CD4-positive, alpha-beta T cell (primary cell): Measurements from ENCODE around the gene OVCA2. TPM values are rescaled to one million over a fixed set of nuclear protein-coding genes. Genes with fewer than 3 reads are reported as not detected.

ENCODE experiments used
- ATAC-seq: fragments of 200-7000 bp; cut with Tn5 transposase; one replicate; pipeline ENCODE4 v1.10.0; 2022; ENCODE audit warnings: mild to moderate bottlenecking; ENCODE audit not compliant: poor library complexity
- CTCF ChIA-PET: fragments of 350-600 bp; sonication (Branson Sonifier 250); formaldehyde crosslinking; loops from one replicate; lab custom pipeline; 2021; ENCODE audit warnings: antibody characterized with exemption, inconsistent platforms; lab: Charles Lee
- POLR2A ChIA-PET: fragments of 350-600 bp; sonication (Branson Sonifier 250); formaldehyde crosslinking; loops from one replicate; lab custom pipeline; 2021; ENCODE audit warnings: antibody characterized with exemption, inconsistent platforms; lab: Charles Lee
- DNase-seq, 14 experiments: peaks; one replicate each; pipeline ENCODE4 v3.0.0-alpha.2; 2013 to 2020; ENCODE audit warnings: mixed read lengths in 2 of 14
- H3K27ac ChIP-seq, 2 donors: one replicate each; pipeline versions ENCODE4 v1.5.1 to v1.7.0; 2013; ENCODE audit warnings: low read length in 2 of 2, low read depth in 1 of 2, mild to moderate bottlenecking in 1 of 2
- H3K27me3 ChIP-seq, 2 experiments: 1 replicate in 1 of 2; 2 replicates in 1 of 2; pipeline versions ENCODE4 v1.6.1 to v1.7.0; 2013; ENCODE audit warnings: low read length in 2 of 2, control low read depth in 1 of 2, mild to moderate bottlenecking in 1 of 2, moderate library complexity in 1 of 2; ENCODE audit not compliant: insufficient read depth in 2 of 2, control insufficient read depth in 1 of 2
- H3K36me3 ChIP-seq: one replicate; pipeline ENCODE4 v1.6.1; 2013; ENCODE audit warnings: low read length, control low read depth; ENCODE audit not compliant: insufficient read depth
- H3K4me1 ChIP-seq: one replicate; pipeline ENCODE4 v1.6.1; 2013; ENCODE audit warnings: low read length, control low read depth; ENCODE audit not compliant: insufficient read depth
- H3K4me3 ChIP-seq: one replicate; pipeline ENCODE4 v1.5.1; 2013; ENCODE audit warnings: mild to moderate bottlenecking, low read length, moderate library complexity
- H3K9me3 ChIP-seq, 2 experiments: 1 replicate in 1 of 2; 2 replicates in 1 of 2; pipeline versions ENCODE4 v1.6.1 to v1.7.0; 2013; ENCODE audit warnings: low read length in 2 of 2, mild to moderate bottlenecking in 2 of 2, control low read depth in 1 of 2, moderate library complexity in 1 of 2; ENCODE audit not compliant: control insufficient read depth in 1 of 2, insufficient read depth in 1 of 2
- H3K27ac Mint-ChIP-seq: one replicate; pipeline ENCODE4 v1.8.0; 2020; ENCODE audit warnings: mixed read lengths
- H3K27me3 Mint-ChIP-seq: one replicate; pipeline ENCODE4 v1.8.0; 2021; ENCODE audit warnings: mixed read lengths
- H3K36me3 Mint-ChIP-seq: one replicate; pipeline ENCODE4 v1.8.0; 2021; ENCODE audit warnings: low read depth, mixed read lengths
- H3K4me1 Mint-ChIP-seq: one replicate; pipeline ENCODE4 v1.8.0; 2021; ENCODE audit warnings: low read depth, mixed read lengths
- H3K4me3 Mint-ChIP-seq: one replicate; pipeline ENCODE4 v1.8.0; 2020; ENCODE audit warnings: mild to moderate bottlenecking, mixed read lengths
- H3K9me3 Mint-ChIP-seq: one replicate; pipeline ENCODE4 v1.8.0; 2020; ENCODE audit warnings: mixed read lengths
- intact Hi-C, 2 experiments: fragments of 100-400 bp; cut with DNase I in 1 of 2; cut with micrococcal nuclease in 1 of 2; formaldehyde crosslinking; loops; one replicate each; pipeline versions ENCODE4 v1.15.1 to v1.9.0; 2023 to 2025; cut with DNase I, micrococcal nuclease
- total RNA-seq, 174 experiments: library from RNA in 2 of 174; stranded (reverse) in 2 of 174; gene quantifications; one replicate each; pipeline ENCODE4 v1.2.3 and lab custom pipeline; 2021 to 2026
- TF ChIP-seq, protein P1 (sequence below): fragments of 200-600 bp; IDR thresholded peaks from one replicate; pipeline ENCODE4 v1.8.0; 2022; ENCODE audit warnings: antibody characterized with exemption, mild to moderate bottlenecking

Gene OVCA2
- total RNA-seq, 2 experiments from 2014 or later: 34.4 to 35.1 TPM

DNA sequence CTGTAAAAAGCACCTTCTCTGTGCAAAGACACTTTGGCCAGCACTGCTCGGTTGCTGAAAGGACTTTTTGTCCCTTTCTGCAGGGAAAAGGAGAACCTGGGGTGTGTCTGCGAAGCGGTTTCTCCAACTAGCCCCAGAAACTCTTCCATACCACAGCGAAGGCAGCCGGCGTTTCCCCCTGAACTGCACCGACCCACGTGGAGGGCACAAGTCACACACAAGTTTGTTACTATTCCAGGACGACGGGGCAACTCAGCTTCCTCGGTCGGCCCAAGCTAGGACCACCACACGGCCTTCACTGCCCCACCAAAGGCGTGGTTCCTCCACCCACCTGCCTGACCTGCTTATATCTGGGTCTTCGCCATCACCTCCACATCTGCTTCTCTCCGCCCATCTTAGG lies 18.6 kb upstream of the OVCA2 start:
- DNase-seq (no peak), ATAC-seq (no peak)
- H3K27ac Mint-ChIP-seq: no peak overlapping the region
- ChIA-PET POLR2A (interaction anchor here (0.6 to 2.7 kb wide), 3 partner anchors 33 to 1177 kb away, joined by 3 to 9 read pairs (median 4); no protein-coding TSS in a partner anchor), CTCF (interaction anchor here (1.3 kb wide), 1 partner anchor 18 kb away, joined by 4 read pairs; the partner anchor contains the start of gene OVCA2)
- H3K36me3 Mint-ChIP-seq: no peaks in the 10 kb centered on the region
- H3K9me3 ChIP-seq: no peaks in the 10 kb centered on the region
- no peaks in the 10 kb centered on the region for H3K36me3 ChIP-seq
- TF ChIP-seq, protein P1, sequence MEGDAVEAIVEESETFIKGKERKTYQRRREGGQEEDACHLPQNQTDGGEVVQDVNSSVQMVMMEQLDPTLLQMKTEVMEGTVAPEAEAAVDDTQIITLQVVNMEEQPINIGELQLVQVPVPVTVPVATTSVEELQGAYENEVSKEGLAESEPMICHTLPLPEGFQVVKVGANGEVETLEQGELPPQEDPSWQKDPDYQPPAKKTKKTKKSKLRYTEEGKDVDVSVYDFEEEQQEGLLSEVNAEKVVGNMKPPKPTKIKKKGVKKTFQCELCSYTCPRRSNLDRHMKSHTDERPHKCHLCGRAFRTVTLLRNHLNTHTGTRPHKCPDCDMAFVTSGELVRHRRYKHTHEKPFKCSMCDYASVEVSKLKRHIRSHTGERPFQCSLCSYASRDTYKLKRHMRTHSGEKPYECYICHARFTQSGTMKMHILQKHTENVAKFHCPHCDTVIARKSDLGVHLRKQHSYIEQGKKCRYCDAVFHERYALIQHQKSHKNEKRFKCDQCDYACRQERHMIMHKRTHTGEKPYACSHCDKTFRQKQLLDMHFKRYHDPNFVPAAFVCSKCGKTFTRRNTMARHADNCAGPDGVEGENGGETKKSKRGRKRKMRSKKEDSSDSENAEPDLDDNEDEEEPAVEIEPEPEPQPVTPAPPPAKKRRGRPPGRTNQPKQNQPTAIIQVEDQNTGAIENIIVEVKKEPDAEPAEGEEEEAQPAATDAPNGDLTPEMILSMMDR: no peak
- H3K4me3 Mint-ChIP-seq: peak overlapping the region; percentile 75
- H3K4me1 Mint-ChIP-seq: peaks cover 25% of the 10 kb centered on the region
- no peaks in the 10 kb centered on the region for H3K9me3 Mint-ChIP-seq
- peaks cover 38% of the 10 kb centered on the region for H3K4me1 ChIP-seq
- H3K27me3 Mint-ChIP-seq: peaks cover 29% of the 10 kb centered on the region
- intact Hi-C loops: no loop called here
- H3K27me3 ChIP-seq: peaks cover 16 to 36% of the 10 kb centered on the region in 2 experiments
- no peak overlapping the region for H3K27ac ChIP-seq
- no peak overlapping the region for H3K4me3 ChIP-seq

DNA sequence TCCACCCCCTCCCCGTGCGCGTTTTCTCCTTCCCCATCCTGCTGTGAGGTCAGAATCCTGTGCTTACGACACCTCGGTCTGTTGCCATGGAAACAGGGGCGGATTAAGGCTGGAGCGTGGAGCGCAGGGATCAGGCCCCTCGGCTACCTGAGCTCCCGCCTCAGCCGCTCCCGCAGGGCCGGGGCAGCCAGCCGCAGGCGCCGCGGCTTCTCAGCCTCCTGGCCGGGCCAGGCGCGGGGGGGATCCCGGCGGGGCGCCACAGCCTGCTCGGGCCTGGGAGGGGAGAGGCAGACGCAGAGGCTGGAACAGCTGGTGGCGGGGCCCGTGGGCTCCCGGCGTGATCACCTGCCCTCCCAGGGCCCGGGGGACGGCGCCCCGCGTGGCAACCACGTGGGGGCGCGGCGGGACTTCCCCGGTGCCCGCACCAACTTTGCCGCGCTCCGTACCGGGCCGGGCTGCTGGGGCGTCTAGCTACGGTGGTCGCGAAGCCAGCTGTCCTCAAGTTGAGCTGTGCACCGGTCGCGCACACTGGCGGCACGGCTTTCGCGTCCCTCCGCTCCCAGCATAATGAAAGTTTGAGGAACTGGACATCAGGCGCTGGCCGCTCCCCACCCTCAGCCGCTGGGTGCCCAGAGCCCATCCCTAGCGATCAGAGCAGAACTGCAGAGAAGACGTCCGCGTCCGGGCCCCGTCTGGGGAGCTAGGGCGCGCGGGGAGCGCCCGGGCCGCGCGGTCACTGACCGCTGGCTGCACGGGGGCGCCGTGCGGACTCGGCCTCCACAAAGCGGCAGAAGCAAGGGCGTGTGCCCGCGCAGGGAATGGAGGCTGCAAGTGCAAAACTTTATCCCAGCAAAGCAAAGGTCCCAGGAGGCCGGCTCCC lies 17.9 kb upstream of the OVCA2 start:
- CTCF ChIA-PET: interaction anchor here (0.9 to 1.3 kb wide), 2 partner anchors 18 to 34 kb away, joined by 3 to 4 read pairs; partner anchors contain the start of gene OVCA2
- POLR2A ChIA-PET: interaction anchor here (0.6 to 2.7 kb wide), 5 partner anchors 16 to 1176 kb away, joined by 3 to 9 read pairs (median 3); no protein-coding TSS in a partner anchor
- TF ChIP-seq, protein P1: no peak
- H3K9me3 ChIP-seq: no peaks in the 10 kb centered on the region
- H3K4me1 Mint-ChIP-seq: peaks cover 25% of the 10 kb centered on the region
- H3K9me3 Mint-ChIP-seq: no peaks in the 10 kb centered on the region
- intact Hi-C loops: loop anchor here in 1 of 2 experiments (2.0 kb wide), 1 partner anchor 17 kb away; no protein-coding TSS in a partner anchor
- H3K27ac Mint-ChIP-seq: no peak overlapping the region
- DNase-seq: peak in 7 of 14 experiments; percentile 18 to 80 (median 59)
- no peaks in the 10 kb centered on the region for H3K36me3 Mint-ChIP-seq
- peak overlapping the region; percentile 51 for H3K4me3 ChIP-seq
- peaks cover 38% of the 10 kb centered on the region for H3K4me1 ChIP-seq
- H3K36me3 ChIP-seq: no peaks in the 10 kb centered on the region
- no peak overlapping the region for H3K27ac ChIP-seq
- peak overlapping the region; percentile 66 for H3K4me3 Mint-ChIP-seq
- peak; percentile 29 for ATAC-seq
- peaks cover 33% of the 10 kb centered on the region for H3K27me3 Mint-ChIP-seq
- H3K27me3 ChIP-seq: peaks cover 19 to 36% of the 10 kb centered on the region in 2 experiments

DNA sequence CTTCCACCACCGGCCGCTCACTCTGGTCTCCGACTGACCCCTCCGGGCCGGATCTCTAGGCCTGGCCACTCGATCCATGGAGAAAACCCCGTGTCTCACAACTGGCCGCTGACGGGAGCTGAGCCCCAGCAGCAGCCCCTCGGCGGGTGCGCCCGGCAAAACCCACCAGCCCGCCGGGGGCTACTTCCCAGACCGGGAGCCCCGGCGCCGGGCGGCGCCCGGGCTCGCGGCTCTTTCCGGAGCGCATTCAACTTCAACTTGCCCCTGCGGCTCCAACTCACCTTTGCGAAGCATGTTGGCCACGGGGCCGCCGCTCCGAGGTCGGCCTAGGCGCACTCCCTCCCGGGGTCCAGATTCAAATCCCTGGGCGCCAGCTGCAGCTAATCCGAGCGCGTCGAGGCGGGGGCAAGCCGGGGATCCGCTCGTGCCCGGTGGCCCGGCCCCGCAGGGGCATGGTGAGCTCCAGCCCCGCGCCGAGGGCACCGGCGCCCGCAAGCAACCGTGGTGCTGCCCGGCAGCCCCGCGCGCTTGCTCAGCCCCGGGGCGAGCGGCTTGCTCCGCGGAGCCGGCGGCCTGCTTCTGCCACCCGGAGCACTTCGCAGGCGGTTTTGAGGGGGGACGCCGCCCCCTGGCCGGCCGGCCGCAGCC lies 17.1 kb upstream of the OVCA2 start:
- TF ChIP-seq, protein P1: no peak
- H3K4me3 Mint-ChIP-seq: no peak overlapping the region
- Histone ChIP-seq H3K9me3 (peaks cover 0 to 2% of the 10 kb centered on the region in 2 experiments), H3K27ac (no peak overlapping the region), H3K27me3 (peaks cover 16 to 36% of the 10 kb centered on the region in 2 experiments), H3K36me3 (no peaks in the 10 kb centered on the region), H3K4me3 (peak overlapping the region; percentile 51), H3K4me1 (peaks cover 43% of the 10 kb centered on the region)
- CTCF ChIA-PET: interaction anchor here (0.9 to 2.5 kb wide), 4 partner anchors 16 to 376 kb away, joined by 3 to 6 read pairs (median 4); partner anchors contain the start of genes HIC1 and RILP
- intact Hi-C loops: loop anchor here (2.0 to 5.0 kb wide), 4 partner anchors 16 to 377 kb away; partner anchors contain the start of genes RILP (in 1 of the 2), SCARF1 (in 1 of the 2) and WDR81 (in 1 of the 2)
- no peak overlapping the region for H3K27ac Mint-ChIP-seq
- POLR2A ChIA-PET: interaction anchor here (0.8 to 2.7 kb wide), 9 partner anchors 15 to 308 kb away, joined by 3 to 9 read pairs (median 4); partner anchors contain the start of genes OVCA2, RPA1 and SMYD4
- ATAC-seq (peak; percentile 4), DNase-seq (peak in 1 of 14 experiments; percentile 35)
- H3K27me3 Mint-ChIP-seq: peaks cover 27% of the 10 kb centered on the region
- no peaks in the 10 kb centered on the region for H3K36me3 Mint-ChIP-seq
- H3K4me1 Mint-ChIP-seq: peaks cover 25% of the 10 kb centered on the region
- no peaks in the 10 kb centered on the region for H3K9me3 Mint-ChIP-seq
